PC-9 (cell line): ENCODE data around the gene CTDP1.

Source experiments
- CTCF ChIP-seq: fragments of 200-600 bp; sonication (generic); conservative IDR thresholded peaks from 2 replicates; pipeline ENCODE4 v1.6.1; 2017; ENCODE audit warnings: mixed run types, antibody characterized with exemption, mild to moderate bottlenecking, moderate library complexity
- EZH2 ChIP-seq: fragments of 200-600 bp; sonication (generic); IDR thresholded peaks from 2 replicates; pipeline ENCODE4 v1.8.0; 2017; ENCODE audit warnings: antibody characterized with exemption, low read depth

DNA sequence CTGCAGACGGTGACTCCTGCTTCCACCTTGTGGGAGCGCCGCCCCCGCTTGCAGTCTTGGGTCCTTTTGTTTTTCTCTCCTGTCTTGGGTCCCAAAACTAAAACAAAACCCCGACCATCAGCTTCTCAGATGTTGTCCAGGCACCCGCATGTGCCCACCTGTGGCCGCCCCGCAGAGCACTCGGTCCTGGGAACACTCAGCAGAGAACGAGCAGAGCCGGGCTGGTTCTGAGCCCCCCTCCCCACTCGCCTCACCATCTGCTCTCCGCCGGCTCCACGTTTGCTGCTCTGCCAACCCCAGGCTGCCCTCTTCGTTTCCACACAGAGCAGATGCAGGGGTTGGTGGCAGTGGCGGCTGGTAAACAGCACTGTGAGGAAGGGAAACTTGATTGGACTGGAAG, 38.5 kb downstream of the CTDP1 start:
- no peak for TF ChIP-seq CTCF
- TF ChIP-seq EZH2, result no peak
